Iris pigment epithelial cell (primary cell): ENCODE measurements around the gene PLXNC1.

Experiments
- DNase-seq: peaks from one replicate; pipeline ENCODE4 v3.0.0-alpha.2; 2011; ENCODE audit warnings: low read depth

The PLXNC1 gene

GRCh38 chr12:94157981-94158411 lies 9.6 kb downstream of the PLXNC1 start:
- DNase-seq = peak; percentile 61

GRCh38 chr12:94158666-94159065 lies 10.3 kb downstream of the PLXNC1 start:
- DNase-seq = no peak

- no peak for DNase-seq
Measured at GRCh38 chr12:94162108-94162507, 13.7 kb downstream of the PLXNC1 start.

GRCh38 chr12:94163850-94164249 lies 15.5 kb downstream of the PLXNC1 start:
- DNase-seq = no peak

GRCh38 chr12:94165138-94165537 lies 16.8 kb downstream of the PLXNC1 start:
- no peak for DNase-seq

GRCh38 chr12:94165670-94166364 lies 17.4 kb downstream of the PLXNC1 start:
- DNase-seq = no peak

GRCh38 chr12:94167071-94167755 lies 18.8 kb downstream of the PLXNC1 start:
- DNase-seq = no peak

GRCh38 chr12:94167756-94168416 lies 19.5 kb downstream of the PLXNC1 start:
- DNase-seq = no peak

GRCh38 chr12:94169495-94169894 lies 21.1 kb downstream of the PLXNC1 start:
- no peak for DNase-seq

- DNase-seq = no peak
Measured at GRCh38 chr12:94169966-94170689, 21.8 kb downstream of the PLXNC1 start.

GRCh38 chr12:94170690-94171594 lies 22.6 kb downstream of the PLXNC1 start:
- DNase-seq = no peak

- DNase-seq = peak; percentile 68
Measured at GRCh38 chr12:94171595-94171930, 23.2 kb downstream of the PLXNC1 start.

- peak; percentile 89 for DNase-seq
Measured at GRCh38 chr12:94172031-94172430, 23.7 kb downstream of the PLXNC1 start.

GRCh38 chr12:94172973-94173372 lies 24.6 kb downstream of the PLXNC1 start:
- peak; percentile 100 for DNase-seq

GRCh38 chr12:94173660-94174265 lies 25.4 kb downstream of the PLXNC1 start:
- no peak for DNase-seq

- DNase-seq = no peak
Measured at GRCh38 chr12:94174576-94174975, 26.2 kb downstream of the PLXNC1 start.

- DNase-seq = peak; percentile 70
Measured at GRCh38 chr12:94175763-94176668, 27.6 kb downstream of the PLXNC1 start.

- DNase-seq = no peak
Measured at GRCh38 chr12:94178054-94178453, 29.7 kb downstream of the PLXNC1 start.

- no peak for DNase-seq
Measured at GRCh38 chr12:94178882-94179281, 30.5 kb downstream of the PLXNC1 start.

GRCh38 chr12:94179723-94180122 lies 31.3 kb downstream of the PLXNC1 start:
- DNase-seq = no peak
